Left lung (tissue), 14 donors: ENCODE measurements around the gene TYRO3. TPM values are rescaled to one million over a fixed set of nuclear protein-coding genes. Genes with fewer than 3 reads are reported as not detected.

Experiments
- ATAC-seq: fragments of 200-7000 bp; cut with Tn5 transposase; one replicate; pipeline ENCODE4 v1.9.1; 2020; ENCODE audit warnings: moderate library complexity
- DNase-seq, 4 donors: peaks; one replicate each; pipeline ENCODE4 v3.0.0-alpha.2; 2013 to 2020
- H3K27ac ChIP-seq, 2 donors: fragments of 200-600 bp; sonication (generic) in 1 of 2; one replicate each; pipeline versions ENCODE4 v1.5.0 to v1.8.0; 2020 to 2021
- H3K27me3 ChIP-seq, 2 donors: fragments of 200-600 bp; sonication (generic) in 1 of 2; one replicate each; pipeline versions ENCODE4 v1.5.0 to v1.8.0; 2020 to 2021
- H3K36me3 ChIP-seq, 2 donors: fragments of 200-600 bp; sonication (generic) in 1 of 2; one replicate each; pipeline versions ENCODE4 v1.5.0 to v1.8.0; 2020 to 2021
- H3K4me1 ChIP-seq, 2 donors: fragments of 200-600 bp; one replicate each; pipeline ENCODE4 v1.8.0; 2021
- H3K4me3 ChIP-seq, 2 donors: fragments of 200-600 bp; sonication (generic) in 1 of 2; one replicate each; pipeline versions ENCODE4 v1.5.0 to v1.8.0; 2020 to 2021; ENCODE audit warnings: mild to moderate bottlenecking in 1 of 2
- H3K9me3 ChIP-seq, 2 donors: fragments of 200-600 bp; sonication (generic) in 1 of 2; one replicate each; pipeline versions ENCODE4 v1.5.0 to v1.8.0; 2020 to 2021
- intact Hi-C, 2 donors: fragments of 100-400 bp; cut with DNase I; formaldehyde crosslinking; loops; one replicate each; pipeline versions ENCODE4 v1.11.2 to v1.14.2; 2022
- long read RNA-seq, 12 donors: library from polyadenylated mRNA in 2 of 12; unstranded in 2 of 12; transcript quantifications; one replicate each; pipeline ENCODE4 v2.0.0 and lab custom pipeline, GENCODE V29; 2019 to 2026
- polyA plus RNA-seq, 6 donors: library from polyadenylated mRNA; unstranded; fragments of 120-200 nt; gene quantifications; one replicate each; pipeline ENCODE4 v1.2.1, GENCODE V29; 2013; ENCODE audit not compliant: insufficient read length in 6 of 6
- total RNA-seq, 2 donors: library from RNA; stranded (reverse); fragmentation: NEBNext Ultra II Directional; extraction: Animal tissue kit (Norgen Biotek cat#: 25700); gene quantifications; one replicate each; pipeline ENCODE4 v1.2.1, GENCODE V29; 2021
- TF ChIP-seq, protein P1 (sequence below), 2 donors: fragments of 200-600 bp; sonication (generic) in 1 of 2; IDR thresholded peaks; one replicate each; pipeline versions ENCODE4 v1.5.0 to v1.8.0; 2021; ENCODE audit warnings: antibody characterized with exemption in 2 of 2
- donor health status: DM: no; HTN: yes; CAD: no.
- donor health status: DM: no; HTN: no; CAD: no.

The TYRO3 gene
- total RNA-seq (10 to 100 TPM; 11.2 to 11.9 TPM), polyA plus RNA-seq (10 to 100 TPM; 39.1 to 63.2 (median 47.8) TPM)
- long read RNA-seq, donor 1, full-length matches to known transcripts: 13 of 13 reads
- long read RNA-seq, donor 1, partial matches to known transcripts: 0 of 13 reads
- long read RNA-seq, donor 1, other reads (novel, unspliced or antisense): 0 of 13 reads
- long read RNA-seq, donor 2, full-length matches to known transcripts: 22 of 22 reads
- long read RNA-seq, donor 2, partial matches to known transcripts: 0 of 22 reads
- long read RNA-seq, donor 2, other reads (novel, unspliced or antisense): 0 of 22 reads
- long read RNA-seq, donor 3, full-length matches to known transcripts: 18 of 18 reads
- long read RNA-seq, donor 3, partial matches to known transcripts: 0 of 18 reads
- long read RNA-seq, donor 3, other reads (novel, unspliced or antisense): 0 of 18 reads
- long read RNA-seq, donor 4, partial matches to known transcripts: 1 of 1 reads
- long read RNA-seq, donor 4, other reads (novel, unspliced or antisense): 0 of 1 reads
- long read RNA-seq, donor 5, full-length matches to known transcripts: 11 of 11 reads
- long read RNA-seq, donor 5, partial matches to known transcripts: 0 of 11 reads
- long read RNA-seq, donor 5, other reads (novel, unspliced or antisense): 0 of 11 reads
- long read RNA-seq, donor 6, full-length matches to known transcripts: 14 of 14 reads
- long read RNA-seq, donor 6, partial matches to known transcripts: 0 of 14 reads
- long read RNA-seq, donor 6, other reads (novel, unspliced or antisense): 0 of 14 reads
- long read RNA-seq, donor 7, partial matches to known transcripts: 0 of 2 reads
- long read RNA-seq, donor 7, other reads (novel, unspliced or antisense): 0 of 2 reads
- long read RNA-seq, donor 8, full-length matches to known transcripts: 7 of 7 reads
- long read RNA-seq, donor 8, partial matches to known transcripts: 0 of 7 reads
- long read RNA-seq, donor 8, other reads (novel, unspliced or antisense): 0 of 7 reads
- long read RNA-seq, donor 9: 0 reads
- long read RNA-seq, donor 10, partial matches to known transcripts: 1 of 2 reads
- long read RNA-seq, donor 10, other reads (novel, unspliced or antisense): 1 of 2 reads
- long read RNA-seq, donor 11: 0 reads
- long read RNA-seq, donor 12, full-length matches to known transcripts: 4 of 4 reads
- long read RNA-seq, donor 12, partial matches to known transcripts: 0 of 4 reads
- long read RNA-seq, donor 12, other reads (novel, unspliced or antisense): 0 of 4 reads

DNA sequence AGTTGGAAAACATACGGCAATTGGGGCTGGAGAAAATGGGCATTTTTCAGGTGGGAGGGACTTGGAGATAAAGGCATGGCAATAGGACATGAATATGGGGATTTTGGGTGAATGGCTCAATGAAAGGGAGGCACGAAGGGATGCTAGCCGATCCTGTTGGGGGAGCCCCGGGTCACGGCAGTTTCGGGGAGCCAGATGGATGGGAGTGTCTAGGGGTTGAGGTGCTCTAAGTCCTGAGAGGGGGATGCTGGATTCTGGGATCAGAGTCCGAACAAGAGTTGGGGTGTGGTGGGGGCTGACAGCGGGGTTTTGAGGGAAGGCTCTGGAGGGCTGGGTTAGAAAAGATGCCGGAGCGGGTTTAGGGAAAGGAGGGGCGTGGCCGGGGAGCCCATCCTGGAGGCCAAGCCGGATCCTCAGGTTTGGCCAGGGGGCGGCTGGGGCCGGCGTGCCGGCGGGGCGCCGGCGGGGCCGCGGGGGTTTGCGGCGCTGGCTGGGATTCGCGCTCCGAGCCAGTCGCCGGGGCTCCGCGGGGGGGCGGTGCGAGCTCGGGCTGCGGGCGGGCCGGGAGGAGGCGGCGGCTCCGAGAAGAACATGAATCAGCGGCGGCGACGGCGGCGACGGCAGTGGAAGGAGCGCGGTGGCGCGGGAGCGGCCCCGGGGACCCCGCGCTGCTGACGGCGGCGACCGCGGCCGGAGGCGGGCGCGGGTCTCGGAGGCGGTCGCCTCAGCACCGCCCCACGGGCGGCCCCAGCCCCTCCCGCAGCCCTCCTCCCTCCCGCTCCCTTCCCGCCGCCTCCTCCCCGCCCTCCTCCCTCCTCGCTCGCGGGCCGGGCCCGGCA, at the start of gene TYRO3:
TYRO3 (plus strand) TSS at position 813 of the 839 bp plus-strand sequence. CDS start 46 bp downstream, outside the sequence.
- peak in 3 of 4 donors; percentile 65 to 92 (median 79) for DNase-seq
- Histone ChIP-seq H3K4me3 (peak within 1 kb of the TSS; percentile 38 to 49), H3K4me1 (peaks cover 9 to 27% of the 10 kb centered on the region in 2 donors), H3K9me3 (no peaks in the 10 kb centered on the region), H3K36me3 (no peaks in the 10 kb centered on the region), H3K27ac (peak within 1 kb of the TSS; percentile 19 to 39), H3K27me3 (peaks cover 4 to 39% of the 10 kb centered on the region in 2 donors)
- intact Hi-C loops: no loop called here
- ATAC-seq: peak; percentile 68
- TF ChIP-seq, protein P1, sequence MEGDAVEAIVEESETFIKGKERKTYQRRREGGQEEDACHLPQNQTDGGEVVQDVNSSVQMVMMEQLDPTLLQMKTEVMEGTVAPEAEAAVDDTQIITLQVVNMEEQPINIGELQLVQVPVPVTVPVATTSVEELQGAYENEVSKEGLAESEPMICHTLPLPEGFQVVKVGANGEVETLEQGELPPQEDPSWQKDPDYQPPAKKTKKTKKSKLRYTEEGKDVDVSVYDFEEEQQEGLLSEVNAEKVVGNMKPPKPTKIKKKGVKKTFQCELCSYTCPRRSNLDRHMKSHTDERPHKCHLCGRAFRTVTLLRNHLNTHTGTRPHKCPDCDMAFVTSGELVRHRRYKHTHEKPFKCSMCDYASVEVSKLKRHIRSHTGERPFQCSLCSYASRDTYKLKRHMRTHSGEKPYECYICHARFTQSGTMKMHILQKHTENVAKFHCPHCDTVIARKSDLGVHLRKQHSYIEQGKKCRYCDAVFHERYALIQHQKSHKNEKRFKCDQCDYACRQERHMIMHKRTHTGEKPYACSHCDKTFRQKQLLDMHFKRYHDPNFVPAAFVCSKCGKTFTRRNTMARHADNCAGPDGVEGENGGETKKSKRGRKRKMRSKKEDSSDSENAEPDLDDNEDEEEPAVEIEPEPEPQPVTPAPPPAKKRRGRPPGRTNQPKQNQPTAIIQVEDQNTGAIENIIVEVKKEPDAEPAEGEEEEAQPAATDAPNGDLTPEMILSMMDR (IDR thresholded peaks at IDR 0.05): no peak

DNA sequence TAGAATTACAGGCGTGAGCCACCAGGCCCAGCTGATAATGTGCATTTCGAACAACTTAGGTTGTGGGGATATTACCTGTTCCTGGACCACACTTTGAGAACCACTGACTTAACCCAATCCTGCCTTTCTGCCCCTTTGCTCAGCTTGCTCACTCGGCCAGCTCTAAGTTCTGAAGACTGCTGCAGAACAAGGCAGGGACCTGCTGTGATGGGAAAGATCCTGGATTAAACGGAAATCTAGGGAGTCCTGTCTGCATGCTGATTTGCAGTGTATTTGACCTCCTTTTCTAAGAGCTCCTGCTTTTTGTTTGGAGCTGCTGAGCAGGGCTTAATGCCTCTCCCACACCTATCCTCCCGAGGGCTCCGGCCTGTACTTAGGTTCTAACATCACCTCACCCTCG, 48.3 kb upstream of the TYRO3 start:
- no peak for ATAC-seq

DNA sequence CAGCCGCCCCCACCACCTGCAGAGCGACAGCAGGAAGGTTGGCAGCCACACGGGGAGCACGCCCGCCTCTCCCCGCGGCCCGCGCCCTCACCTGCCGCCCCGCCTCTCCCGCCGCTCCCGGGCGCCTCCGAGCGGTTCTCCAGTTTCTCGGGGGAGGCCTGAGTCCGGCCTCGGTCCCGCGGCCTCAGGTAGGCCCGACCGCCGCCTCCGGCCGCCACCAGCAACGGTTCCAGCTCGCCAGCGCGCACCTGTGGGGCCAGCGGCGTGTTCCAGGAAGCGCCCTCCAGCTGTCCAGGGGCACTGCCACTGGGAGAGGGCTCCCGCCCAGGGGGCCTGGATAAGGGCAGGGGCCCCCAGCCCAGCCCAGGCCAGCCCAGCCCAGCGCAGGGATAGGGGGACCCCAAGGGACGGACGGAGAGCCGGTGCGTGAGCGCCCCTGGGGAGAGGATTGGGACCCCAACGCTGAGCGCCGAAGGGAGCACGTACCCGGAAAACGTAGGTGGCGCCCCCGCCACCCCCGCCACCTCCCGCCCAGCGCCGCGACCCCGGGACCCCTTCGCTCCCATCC, 47.6 kb upstream of the TYRO3 start:
- ATAC-seq (peak; percentile 24), DNase-seq (no peak)
- Histone ChIP-seq H3K27me3 (peaks cover 31 to 44% of the 10 kb centered on the region in 2 donors), H3K9me3 (no peaks in the 10 kb centered on the region), H3K4me1 (peaks cover 21 to 29% of the 10 kb centered on the region in 2 donors), H3K4me3 (peak overlapping the region in 1 of 2 donors; percentile 38), H3K36me3 (no peaks in the 10 kb centered on the region), H3K27ac (no peak overlapping the region)
- intact Hi-C loops: no loop called here
- TF ChIP-seq, protein P1 (IDR thresholded peaks at IDR 0.05): no peak

More for the DNA sequence above, 48.3 kb upstream of the TYRO3 start:
- Histone ChIP-seq H3K4me1 (peaks cover 21 to 29% of the 10 kb centered on the region in 2 donors), H3K36me3 (no peaks in the 10 kb centered on the region), H3K9me3 (no peaks in the 10 kb centered on the region), H3K27me3 (peaks cover 31 to 47% of the 10 kb centered on the region in 2 donors), H3K27ac (no peak overlapping the region), H3K4me3 (no peak overlapping the region)
- intact Hi-C loops: no loop called here
- TF ChIP-seq, protein P1 (IDR thresholded peaks at IDR 0.05): no peak
- no peak for DNase-seq

- intact Hi-C loops: no loop called here
- TF ChIP-seq, protein P1 (IDR thresholded peaks at IDR 0.05): no peak
- Histone ChIP-seq H3K27ac (no peak overlapping the region), H3K36me3 (no peaks in the 10 kb centered on the region), H3K9me3 (no peaks in the 10 kb centered on the region), H3K4me3 (peak overlapping the region in 1 of 2 donors; percentile 38), H3K4me1 (peaks cover 21 to 29% of the 10 kb centered on the region in 2 donors), H3K27me3 (peaks cover 31 to 44% of the 10 kb centered on the region in 2 donors)
- DNase-seq (no peak), ATAC-seq (peak; percentile 13)
Observed at GRCh38 chr15:41511899-41512369, 47.1 kb upstream of the TYRO3 start.
